ENCODE measurements around the gene SMARCA5. TPM values are rescaled to one million over a fixed set of nuclear protein-coding genes. Genes with fewer than 3 reads are reported as not detected.

Gene SMARCA5
- total RNA-seq, 2 experiments from 2014 or later = 61.2 to 62.1 TPM

DNA sequence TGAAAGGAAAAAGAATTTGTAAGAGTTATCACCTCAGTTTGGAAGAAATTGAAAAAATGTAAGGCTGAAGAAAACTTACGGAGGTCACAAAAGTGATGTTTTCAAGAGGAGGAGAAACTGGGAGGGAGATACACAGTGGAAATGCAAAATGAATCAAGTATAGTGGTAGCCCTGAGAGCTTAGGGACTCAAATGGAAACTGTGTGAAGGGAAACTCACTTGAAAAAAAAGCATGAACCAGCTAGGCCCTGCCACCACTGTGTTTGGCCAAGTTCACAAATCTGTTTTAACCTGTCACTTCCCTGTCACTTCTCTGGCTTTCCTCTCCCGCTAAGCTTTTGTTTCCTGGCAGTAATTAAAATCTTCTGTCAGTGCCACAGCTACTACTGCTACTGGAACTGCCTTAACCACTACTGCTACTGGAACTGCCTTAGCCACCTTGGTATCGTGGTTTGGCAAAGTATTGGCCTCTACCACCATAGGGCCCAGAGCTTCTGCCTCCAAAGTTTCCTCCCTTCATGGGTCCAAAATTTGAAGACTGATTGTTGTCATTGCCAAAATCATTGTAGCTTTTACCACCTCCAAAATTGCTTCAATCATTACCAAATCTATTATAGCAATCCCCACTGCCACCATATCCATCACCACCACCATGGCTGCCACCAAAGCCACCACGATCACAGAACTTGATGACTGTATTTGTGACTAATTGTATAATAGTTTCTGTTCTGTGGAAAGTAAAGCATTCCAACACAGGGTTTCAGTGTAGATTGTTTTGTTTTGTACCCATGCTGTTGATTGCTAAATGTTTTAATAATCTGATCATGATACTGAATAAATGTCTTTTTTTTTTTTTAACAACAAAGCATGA lies 41.5 kb downstream of the SMARCA5 start:
- Mint-ChIP-seq H3K9me3 (no peaks in the 10 kb centered on the region), H3K27ac (peak overlapping the region; percentile 49), H3K36me3 (ENCODE audit: low read depth) (peaks cover 27% of the 10 kb centered on the region), H3K4me3 (no peak overlapping the region), H3K27me3 (no peaks in the 10 kb centered on the region), H3K4me1 (ENCODE audit: low read depth) (peaks cover 25% of the 10 kb centered on the region)
- CTCF ChIA-PET = interaction anchor here (1.2 kb wide), 1 partner anchor 12 kb away, joined by 4 read pairs; no protein-coding TSS in a partner anchor
- POLR2A ChIA-PET = interaction anchor here (0.6 kb wide), 1 partner anchor 40 kb away, joined by 3 read pairs; no protein-coding TSS in a partner anchor
- ATAC-seq (no peak), DNase-seq (peak; percentile 48)
- TF ChIP-seq, protein P1, sequence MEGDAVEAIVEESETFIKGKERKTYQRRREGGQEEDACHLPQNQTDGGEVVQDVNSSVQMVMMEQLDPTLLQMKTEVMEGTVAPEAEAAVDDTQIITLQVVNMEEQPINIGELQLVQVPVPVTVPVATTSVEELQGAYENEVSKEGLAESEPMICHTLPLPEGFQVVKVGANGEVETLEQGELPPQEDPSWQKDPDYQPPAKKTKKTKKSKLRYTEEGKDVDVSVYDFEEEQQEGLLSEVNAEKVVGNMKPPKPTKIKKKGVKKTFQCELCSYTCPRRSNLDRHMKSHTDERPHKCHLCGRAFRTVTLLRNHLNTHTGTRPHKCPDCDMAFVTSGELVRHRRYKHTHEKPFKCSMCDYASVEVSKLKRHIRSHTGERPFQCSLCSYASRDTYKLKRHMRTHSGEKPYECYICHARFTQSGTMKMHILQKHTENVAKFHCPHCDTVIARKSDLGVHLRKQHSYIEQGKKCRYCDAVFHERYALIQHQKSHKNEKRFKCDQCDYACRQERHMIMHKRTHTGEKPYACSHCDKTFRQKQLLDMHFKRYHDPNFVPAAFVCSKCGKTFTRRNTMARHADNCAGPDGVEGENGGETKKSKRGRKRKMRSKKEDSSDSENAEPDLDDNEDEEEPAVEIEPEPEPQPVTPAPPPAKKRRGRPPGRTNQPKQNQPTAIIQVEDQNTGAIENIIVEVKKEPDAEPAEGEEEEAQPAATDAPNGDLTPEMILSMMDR (IDR thresholded peaks at IDR 0.05) = no peak
- intact Hi-C loops (cut with micrococcal nuclease) = no loop called here

DNA sequence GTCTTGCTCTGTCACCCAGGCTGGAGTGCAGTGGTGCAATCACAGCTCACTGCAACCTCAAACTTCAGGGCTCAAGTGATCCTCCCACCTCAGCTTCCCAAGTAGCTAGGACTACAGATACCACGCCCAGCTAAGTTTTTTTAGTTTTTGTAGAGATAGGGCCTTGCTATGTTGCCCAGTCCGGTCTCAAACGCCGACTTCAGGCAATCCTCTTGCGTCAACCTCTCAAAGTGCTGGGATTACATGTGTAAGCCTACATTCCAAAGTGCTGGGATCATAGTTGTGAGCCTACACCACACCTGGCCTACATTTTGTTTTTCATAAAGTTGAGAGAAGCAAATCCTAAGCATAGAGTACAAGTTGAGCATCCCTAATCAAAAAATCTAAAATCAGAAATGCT lies 42.2 kb downstream of the SMARCA5 start:
- Mint-ChIP-seq H3K27ac (no peak overlapping the region), H3K36me3 (ENCODE audit: low read depth) (peaks cover 24% of the 10 kb centered on the region), H3K27me3 (no peaks in the 10 kb centered on the region), H3K9me3 (no peaks in the 10 kb centered on the region), H3K4me1 (ENCODE audit: low read depth) (peaks cover 27% of the 10 kb centered on the region), H3K4me3 (no peak overlapping the region)
- TF ChIP-seq, protein P1 (IDR thresholded peaks at IDR 0.05) = no peak
- ChIA-PET POLR2A (no interaction called here), CTCF (no interaction called here)
- intact Hi-C loops (cut with micrococcal nuclease) = no loop called here
- no peak for DNase-seq
- no peak for ATAC-seq

DNA sequence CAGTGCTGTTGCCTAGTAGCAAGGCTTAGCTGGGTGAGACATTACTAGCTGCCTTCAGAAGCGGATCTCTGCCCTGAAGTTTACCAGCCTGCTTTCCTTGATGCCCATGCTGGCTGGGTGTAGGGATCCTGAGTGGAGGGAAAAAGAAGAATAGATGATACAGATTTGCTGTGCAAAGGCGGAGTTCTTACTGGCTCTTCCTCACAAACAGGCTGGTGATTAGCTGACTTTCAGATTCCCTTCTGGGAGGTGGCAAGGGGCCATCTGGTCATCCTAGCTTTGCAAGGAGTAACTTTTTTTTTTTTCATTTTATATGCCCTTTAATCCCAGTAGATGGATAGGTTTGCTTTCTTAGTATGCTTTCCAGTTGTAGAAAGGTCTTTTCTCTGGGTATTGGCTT lies 44.8 kb downstream of the SMARCA5 start:
- H3K4me3 Mint-ChIP-seq = no peak overlapping the region
- ChIA-PET POLR2A (interaction anchor here (0.6 to 1.1 kb wide), 2 partner anchors 9 to 1575 kb away, joined by 4 to 6 read pairs; no protein-coding TSS in a partner anchor), CTCF (interaction anchor here (0.7 to 2.8 kb wide), 9 partner anchors 8 to 44 kb away, joined by 4 to 22 read pairs (median 4); partner anchors contain the start of gene SMARCA5)
- no peaks in the 10 kb centered on the region for H3K9me3 Mint-ChIP-seq
- H3K36me3 Mint-ChIP-seq (ENCODE audit: low read depth) = peaks cover 9% of the 10 kb centered on the region
- intact Hi-C loops (cut with micrococcal nuclease) = no loop called here
- ATAC-seq (no peak), DNase-seq (no peak)
- H3K4me1 Mint-ChIP-seq (ENCODE audit: low read depth) = peaks cover 27% of the 10 kb centered on the region
- no peaks in the 10 kb centered on the region for H3K27me3 Mint-ChIP-seq
- TF ChIP-seq, protein P1 (IDR thresholded peaks at IDR 0.05) = no peak
- no peak overlapping the region for H3K27ac Mint-ChIP-seq

DNA sequence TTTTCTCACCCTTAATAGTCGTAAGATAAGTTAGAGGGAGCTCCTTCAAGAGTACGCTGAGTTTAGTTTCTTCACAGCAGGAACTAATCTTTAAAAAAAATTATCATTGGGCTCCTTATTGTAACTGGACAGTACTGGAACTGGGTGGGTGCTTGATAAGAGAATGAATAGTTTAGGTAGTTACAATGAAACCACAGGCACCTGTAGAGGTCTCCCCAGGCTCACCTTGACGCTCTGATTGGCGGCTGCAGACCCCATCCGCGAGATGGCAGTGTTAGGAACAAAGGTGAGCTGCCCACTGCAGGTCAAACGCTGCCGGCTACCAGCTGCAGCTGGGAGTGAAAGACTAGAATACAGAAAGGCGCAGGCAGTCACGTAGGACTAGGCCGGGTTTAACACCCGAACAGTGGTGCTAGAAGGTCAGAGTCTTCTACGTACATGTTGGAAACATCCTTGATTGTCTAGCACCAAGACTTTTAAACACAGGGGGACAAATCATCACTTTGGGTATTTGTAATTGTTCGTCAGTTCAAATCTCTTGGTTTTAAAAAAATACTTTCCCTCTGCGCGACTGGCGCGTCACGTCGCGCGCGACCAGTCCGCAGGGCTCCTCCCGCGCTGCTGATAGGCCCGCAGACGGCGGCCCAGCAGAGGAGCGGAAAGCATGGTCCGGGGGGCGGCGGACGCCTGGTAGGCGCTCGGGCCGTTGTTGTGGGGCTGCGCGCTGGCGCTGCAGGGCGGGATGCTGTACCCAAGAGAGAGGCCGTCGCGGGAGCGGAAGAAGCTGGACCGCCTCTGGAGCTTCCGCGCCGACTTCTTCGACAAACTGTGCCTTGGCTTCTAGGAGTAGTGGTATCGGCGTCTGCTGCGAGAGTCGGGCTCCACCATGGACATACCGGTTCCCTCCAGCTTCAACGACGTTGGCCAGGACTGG lies 45.6 kb downstream of the SMARCA5 start:
- Mint-ChIP-seq H3K36me3 (ENCODE audit: low read depth) (peaks cover 9% of the 10 kb centered on the region), H3K4me3 (peak overlapping the region; percentile 77), H3K4me1 (ENCODE audit: low read depth) (peaks cover 27% of the 10 kb centered on the region), H3K9me3 (no peaks in the 10 kb centered on the region), H3K27me3 (no peaks in the 10 kb centered on the region), H3K27ac (peak overlapping the region; percentile 81)
- CTCF ChIA-PET = interaction anchor here (0.7 to 2.8 kb wide), 11 partner anchors 9 to 585 kb away, joined by 3 to 22 read pairs (median 4); partner anchors contain the start of gene SMARCA5
- intact Hi-C loops (cut with micrococcal nuclease) = no loop called here
- DNase-seq (peak; percentile 73), ATAC-seq (peak; percentile 84)
- POLR2A ChIA-PET = interaction anchor here (0.6 to 1.1 kb wide), 2 partner anchors 9 to 1574 kb away, joined by 4 to 6 read pairs; no protein-coding TSS in a partner anchor
- TF ChIP-seq, protein P1 (IDR thresholded peaks at IDR 0.05) = peak; percentile 52
